T-helper 1 cell treated with Interleukin-12 subunit alpha and Interleukin-12 subunit beta and Interleukin-4 antibody, amounts not matched to agents 30 ng/mL and 1 ng/mL, for 36 hours (primary cell): ENCODE measurements around the gene NDE1. TPM values are rescaled to one million over a fixed set of nuclear protein-coding genes. Genes with fewer than 3 reads are reported as not detected.
"Not testable (repeated sequence)": the region's sequence is repeated elsewhere in the genome, so short reads cannot be mapped to it uniquely, and the experiment has no call there.

ENCODE experiments used
- intact Hi-C: fragments of 100-400 bp; cut with micrococcal nuclease; formaldehyde crosslinking; loops from one replicate; pipeline ENCODE4 v1.15.1; 2024
- total RNA-seq: library from RNA; stranded (reverse); gene quantifications from 2 replicates; pipeline ENCODE4 v1.2.3, GENCODE V29; 2022

The NDE1 gene
- total RNA-seq, 1 donor from 2014 or later: 126 TPM

DNA sequence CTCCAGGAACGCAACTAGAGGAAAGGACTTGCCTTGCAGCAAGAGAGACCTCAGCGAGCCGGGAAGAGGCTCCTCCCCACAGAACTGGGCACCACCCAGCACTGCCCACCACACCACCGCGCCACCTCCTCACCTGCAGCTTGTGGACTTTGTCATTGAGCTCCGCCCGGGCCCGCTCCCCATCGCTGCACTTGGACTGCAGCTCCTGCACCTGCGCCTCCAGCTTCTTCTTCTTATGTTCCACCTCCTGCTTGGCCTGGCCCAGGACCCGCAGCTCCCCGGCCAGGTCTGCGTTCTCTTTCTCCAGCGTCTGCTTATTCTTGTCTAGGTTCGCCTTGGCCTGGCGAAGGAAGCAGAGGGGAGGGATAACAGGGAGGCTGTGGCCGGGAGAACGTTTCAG is 76.7 kb downstream of the NDE1 start:
- intact Hi-C loops: no loop called here

DNA sequence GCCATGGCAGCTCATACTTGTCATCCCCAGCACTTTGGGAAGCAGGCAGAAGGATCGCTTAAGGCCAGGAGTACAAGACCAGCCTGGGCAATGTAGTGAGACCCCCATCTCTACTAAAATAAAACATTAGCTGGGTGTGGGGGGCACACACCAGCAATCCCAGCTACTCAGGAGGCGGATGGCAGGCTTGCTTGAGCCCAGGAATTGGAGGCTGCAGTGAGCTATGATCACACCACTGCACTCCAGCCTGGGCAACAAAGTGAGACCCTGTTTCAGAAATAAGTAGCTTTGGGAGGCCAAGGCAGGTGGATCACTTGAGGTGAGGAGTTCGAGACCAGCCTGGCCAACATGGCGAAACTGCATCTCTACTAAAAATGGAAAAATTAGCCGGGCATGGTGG is 77.7 kb downstream of the NDE1 start:
- intact Hi-C loops: not testable (repeated sequence)

DNA sequence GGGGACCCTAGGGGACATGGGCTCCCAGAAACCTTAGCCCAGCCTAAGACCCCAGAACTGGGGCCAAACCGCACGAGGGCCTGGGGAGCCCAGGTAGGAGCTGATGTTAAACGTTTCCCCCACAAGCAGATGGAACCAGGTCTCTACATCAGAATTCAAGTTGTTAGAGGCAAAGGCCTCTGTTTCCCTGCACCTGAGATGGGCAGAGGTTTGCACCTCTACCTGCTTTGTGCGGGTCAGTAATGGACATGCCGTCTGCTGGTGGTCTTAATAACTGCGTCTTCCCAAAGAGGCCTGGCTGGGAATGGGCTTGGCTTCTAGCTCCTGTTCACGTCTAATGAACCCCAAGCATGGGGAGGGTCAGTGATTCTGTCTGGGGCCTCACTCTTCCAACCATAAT is 79.1 kb downstream of the NDE1 start:
- intact Hi-C loops: no loop called here

DNA sequence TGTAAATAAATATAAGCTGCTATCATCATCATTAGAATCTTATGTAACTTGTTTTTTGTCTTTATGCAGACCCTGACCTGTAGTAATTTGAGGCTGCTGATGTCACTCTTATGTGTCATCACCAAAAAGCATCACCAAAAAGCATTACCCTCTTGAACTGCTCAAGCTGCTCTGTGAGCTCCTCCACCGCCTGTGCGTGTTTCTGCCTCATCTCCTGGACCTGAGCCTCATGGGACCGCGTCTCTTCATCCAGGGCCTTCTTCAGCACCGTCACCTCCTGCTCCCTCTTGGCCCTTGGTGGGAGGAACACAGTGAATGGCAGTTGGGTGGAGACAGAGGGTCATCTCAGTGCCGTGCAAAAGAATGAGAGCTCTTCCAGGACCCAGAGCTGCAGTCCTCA is 82.4 kb downstream of the NDE1 start:
- intact Hi-C loops: no loop called here

DNA sequence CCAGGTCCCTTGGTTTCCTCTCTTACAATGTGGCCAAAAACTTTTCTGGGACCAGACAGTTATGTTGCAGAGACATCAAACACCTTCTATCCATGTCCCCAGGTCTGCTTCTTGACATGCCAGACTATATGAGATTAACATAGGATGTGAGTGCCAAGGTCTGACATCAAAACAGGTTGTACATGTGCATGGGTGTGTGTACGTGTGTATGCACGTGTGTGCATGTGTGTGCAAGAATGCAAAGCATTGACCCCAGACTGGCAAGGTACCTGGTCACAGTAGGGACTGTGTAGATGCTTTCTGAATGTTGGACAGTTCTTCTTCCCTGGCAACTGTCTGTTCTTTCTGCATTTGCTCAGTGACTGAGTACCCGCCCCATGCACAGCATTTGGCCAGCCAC is 85.6 kb downstream of the NDE1 start:
- intact Hi-C loops: no loop called here

DNA sequence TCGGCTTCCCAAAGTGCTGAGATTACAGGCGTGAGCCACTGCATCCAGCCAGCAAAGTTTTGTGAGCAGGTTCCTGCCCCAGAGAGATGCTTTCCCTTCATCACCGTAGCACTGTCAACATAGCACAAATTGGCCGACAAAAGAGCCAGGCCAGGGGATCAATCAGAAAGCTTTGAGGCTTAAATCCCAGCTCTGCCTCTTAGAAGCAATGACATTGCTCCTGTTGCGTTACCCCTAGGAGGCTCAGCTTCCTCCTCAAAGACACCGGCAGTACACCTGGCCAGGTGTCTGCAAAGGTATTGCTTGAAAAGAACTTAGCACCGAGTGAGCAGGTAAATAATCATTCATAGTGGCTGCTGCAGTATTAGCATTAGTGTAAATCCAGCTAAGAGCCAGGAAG is 86.5 kb downstream of the NDE1 start:
- intact Hi-C loops: no loop called here

DNA sequence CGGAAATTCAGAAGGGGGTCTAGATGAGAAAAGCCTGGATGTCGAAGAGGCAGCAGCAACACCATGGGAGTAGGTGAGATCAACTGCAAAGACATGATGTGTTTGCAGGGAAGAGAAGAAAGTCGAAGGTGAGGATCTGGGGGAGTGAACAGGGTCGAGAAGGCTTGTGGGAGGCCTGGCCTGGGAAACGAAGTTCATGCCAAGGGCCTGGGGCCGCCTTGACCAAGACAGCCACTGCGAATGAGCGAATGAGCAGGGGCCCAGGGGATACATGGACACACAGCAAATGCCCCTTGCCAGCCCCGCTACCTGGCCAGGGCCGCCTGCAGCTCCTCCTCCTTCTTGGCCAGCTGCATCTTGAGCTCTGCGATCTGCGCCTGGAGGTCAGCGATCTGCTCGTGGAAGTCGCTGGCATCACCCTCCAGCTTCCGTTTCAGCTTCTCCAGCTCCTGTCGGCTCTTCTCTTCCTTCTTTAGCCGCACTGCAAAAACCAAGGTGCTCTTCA is 87.1 kb downstream of the NDE1 start:
- intact Hi-C loops: no loop called here

DNA sequence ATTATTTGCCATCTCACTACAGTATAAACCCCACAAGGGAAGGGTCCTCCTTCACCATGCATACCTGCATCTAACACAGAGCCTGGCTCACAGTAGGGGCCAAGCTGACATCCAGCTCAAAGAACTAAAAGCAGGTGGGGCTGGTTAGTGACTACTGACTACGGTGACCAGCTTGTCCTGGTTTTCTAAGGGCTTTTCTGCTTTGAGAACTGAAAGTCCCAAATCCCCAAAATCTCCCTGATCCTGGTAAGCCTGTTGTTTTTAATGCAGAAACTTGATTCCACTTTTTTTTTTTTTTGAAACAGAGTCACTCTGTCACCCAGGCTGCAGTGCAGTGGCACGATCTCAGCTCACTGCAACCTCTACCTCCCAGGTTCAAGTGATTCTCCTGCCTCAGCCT is 89.4 kb downstream of the NDE1 start:
- intact Hi-C loops: no loop called here

DNA sequence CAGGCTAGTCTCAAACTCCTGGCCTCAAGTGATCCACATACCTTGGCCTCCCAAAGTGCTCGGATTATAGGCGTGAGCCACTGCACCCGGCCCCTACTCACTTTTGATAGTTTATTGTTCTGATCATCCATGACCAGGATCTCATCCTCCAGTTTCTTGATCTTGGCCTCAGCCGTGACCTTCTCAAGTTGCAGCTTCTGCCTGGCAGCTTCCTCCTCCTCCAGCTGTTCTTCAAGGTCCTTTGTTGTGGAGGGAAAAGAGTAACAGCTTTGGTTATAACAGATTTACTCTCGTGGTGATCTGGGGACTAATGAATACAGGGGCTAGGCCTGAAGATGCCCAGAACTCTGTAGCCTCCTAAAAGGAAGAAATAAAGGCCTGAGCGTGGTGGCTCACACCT is 89.9 kb downstream of the NDE1 start:
- intact Hi-C loops: no loop called here

DNA sequence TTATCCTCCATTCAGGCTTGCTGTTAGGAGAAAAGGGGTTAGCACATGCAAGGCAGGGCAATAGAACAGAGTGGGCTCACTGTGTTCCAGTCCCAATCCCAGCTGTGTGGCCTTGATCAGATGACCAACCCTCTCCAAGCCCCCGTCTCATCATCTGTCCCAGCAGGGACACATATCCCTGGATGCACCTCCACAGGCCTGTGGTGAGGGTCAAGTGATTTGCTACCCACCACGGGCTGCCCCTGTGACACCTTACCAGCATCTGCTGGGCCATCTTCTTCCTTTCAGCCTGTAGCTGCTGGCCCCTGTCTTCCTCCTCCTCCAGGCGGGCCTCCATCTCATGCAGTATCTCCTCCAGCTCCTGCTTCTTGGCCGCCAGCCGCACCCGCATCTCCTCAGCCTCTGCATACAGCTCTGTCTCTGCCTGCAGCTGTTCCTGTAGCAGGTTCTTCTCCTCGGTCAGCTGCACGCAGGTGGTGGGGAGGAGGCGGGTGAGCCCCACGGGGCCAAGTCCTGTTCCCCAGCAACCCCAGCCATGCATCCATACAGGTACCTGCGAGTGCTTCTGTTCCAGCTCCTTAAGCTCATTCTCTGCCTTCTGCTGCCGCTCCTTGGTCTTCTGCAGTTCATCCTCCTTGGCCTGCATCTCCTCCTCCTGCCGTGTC is 91.3 kb downstream of the NDE1 start:
- intact Hi-C loops: no loop called here

DNA sequence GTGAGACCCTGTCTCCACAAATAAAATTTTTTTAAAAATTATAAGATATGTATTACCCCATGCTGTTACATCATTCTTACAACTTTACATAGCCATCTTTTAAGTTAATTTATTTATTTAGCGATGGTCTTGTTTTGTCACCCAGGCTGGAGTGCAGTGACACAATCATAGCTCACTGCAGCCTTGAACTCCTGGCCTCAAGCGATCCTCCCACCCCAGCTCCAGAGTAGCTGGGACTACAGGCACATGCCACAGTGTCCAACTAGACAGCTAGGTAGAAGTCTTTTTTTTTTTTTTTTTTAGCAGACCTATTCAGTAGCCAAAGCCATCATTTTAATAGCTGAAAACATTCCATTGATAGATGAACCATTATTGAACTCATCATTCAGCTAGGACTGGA is 92.7 kb downstream of the NDE1 start:
- intact Hi-C loops: no loop called here

DNA sequence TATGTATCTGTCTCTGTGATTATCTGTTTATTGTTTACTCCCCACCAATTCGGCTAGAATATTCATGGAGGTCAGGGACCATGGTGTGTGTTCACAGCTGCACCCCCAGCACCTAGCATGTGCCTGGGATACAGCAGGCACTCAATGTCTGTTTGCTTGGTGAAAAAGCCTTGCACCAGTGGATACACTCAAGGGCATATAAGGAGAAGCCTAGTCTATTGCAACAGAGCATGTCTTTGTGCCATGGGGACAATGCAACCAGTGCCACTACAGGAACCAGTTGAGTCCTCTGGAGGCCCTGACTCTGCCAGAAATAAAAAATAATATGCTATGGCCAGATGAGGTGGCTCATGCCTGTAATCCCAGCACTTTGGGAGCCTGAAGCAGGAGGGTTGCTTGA is 93.6 kb downstream of the NDE1 start:
- intact Hi-C loops: no loop called here

DNA sequence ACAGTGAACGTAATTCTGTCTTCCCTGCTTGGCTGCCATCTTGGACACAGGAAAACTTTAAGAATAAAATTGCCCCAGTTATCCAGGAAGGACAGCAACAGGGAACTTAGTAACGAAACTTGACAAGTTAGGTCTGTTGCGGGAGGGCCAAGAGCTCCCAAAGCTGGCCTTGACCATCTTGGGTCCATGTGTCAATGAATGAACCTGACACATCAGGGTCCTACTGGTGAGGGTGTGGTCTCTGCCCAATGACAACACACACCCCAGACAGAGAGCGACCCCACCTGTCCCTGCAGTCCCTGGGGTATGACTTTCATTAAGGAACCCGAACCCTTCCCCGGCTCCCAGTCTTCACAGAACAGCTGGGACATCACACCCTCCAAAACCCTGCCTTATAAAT is 96.3 kb downstream of the NDE1 start:
- intact Hi-C loops: no loop called here

DNA sequence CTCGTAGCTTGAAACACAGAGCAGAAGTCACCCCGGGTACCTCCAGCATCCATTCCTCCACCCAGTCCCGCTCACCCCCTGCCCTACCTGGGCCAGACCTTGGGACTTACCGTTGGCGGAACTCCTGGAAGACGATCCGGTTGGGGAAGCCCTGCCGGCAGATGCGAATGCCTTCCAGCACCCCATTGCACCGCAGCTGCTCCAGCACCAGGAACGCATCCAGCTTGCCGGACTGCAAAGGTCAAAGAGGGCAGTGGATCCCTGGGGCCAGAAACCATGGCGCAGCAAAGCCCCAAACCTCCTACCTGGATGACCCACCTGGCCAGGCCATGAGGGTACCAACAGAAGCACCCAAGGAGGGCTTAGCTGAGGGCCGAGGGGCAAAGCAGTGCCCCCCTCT is 97.9 kb downstream of the NDE1 start:
- intact Hi-C loops: no loop called here

DNA sequence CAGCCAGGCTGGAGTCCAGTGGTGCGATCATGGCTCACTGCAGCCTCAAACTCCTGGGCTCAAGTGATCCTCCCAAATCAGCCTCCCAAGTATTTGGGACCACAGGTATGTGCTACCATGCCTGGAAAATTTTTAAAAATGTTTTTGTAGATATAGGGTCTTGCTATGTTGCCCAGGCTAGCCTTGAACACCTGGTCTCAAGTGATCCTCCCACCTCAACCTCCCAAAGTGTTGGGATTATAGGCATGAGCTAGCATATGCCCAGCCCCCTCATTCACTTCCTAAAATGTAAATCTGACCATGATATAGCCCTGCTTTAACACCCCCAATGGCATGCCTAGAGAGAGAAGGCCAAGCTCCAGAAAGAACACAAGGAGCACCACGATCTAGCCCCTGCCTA is 98.6 kb downstream of the NDE1 start:
- intact Hi-C loops: no loop called here

DNA sequence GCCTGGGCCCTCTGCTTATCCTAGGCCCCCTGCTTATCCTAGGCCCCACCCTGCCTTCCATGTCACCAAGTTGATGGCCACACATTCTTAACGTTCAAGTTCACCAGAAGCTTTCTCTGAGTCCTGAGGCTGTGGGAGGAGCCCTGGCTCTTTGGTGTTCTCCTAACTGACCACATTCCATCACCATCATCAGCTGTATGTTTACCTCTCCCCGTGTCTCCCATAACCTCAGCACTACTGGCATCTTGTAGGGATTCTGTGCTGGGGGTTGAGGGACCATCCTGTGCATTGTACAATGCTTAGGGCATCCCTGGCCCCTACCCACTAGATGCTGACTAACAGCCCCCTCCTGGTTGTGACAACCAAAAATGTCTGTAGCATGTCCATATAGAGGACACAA is 99.3 kb downstream of the NDE1 start:
- intact Hi-C loops: no loop called here

DNA sequence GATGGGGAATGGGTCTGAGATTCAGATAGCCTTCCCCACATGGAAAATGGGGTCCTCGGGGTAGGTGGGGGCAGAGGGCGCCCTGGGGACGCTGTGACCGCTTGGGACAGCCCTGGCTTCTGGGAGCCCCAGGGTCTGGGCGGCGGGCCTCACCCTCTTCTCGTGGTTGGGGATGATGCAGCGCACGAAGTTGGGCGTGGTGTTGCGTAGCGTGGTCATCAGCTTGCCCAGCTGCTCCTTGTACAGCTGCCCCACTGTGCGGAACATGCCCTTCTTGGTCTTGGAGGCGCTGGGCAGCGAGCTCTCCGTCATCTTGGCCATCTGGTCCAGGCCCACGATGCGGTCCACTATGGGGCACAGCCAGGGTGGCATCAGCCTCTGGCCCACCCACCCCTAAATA is 99.9 kb downstream of the NDE1 start:
- intact Hi-C loops: no loop called here

DNA sequence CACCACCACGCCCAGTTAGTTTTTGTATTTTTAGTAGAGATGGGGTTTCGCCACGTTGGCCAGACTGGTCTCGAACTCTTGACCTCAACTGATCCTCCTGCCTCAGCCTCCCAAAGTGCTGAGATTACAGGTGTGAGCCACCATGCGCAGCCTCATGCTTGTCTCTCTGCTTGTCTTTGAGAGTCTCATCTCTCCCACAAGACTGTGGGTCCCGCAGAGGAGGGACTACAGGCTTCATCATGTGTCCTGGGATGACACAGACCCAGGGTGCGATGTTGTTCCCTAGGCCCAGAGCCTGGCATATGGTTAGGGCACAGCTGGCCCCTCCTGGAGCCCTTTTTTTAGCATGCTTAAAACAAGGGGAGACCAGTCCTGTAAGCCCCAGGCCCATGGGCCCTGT is 101.9 kb downstream of the NDE1 start:
- intact Hi-C loops: no loop called here

DNA sequence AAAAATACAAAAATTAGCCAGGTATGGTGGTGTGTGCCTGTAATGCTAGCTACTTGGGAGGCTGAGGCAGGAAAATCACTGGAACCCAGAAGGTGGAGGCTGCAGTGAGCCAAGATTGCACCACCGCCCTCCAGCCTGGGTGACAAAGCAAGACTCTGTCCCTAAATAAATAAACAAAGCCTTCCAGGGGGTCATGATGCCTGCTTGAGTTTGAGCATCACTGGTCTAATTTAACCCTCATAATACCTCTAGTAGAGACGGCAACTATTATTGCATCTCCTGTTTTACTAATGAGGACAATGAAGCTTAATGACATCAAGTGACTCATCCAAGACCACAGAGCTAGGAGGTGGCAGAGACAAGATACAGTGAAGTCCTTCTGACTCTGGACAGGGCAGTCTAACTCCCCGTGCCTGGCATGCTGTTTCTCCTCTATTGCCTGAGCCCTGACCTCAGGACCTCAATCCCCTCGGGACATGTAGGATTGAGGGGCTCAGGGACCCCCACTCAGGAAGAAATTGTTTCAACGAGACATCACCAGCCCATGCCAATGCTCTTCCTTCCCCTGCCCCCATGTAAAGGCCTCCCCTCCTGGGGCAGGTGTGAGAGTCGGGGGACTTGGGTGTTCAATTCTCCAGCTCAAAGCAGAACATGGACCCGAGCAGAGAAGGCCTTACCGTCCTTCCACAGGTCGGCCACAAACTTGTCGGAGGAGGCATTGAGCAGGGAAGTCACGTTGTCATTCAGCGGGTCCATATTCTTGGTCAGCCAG is 102.9 kb downstream of the NDE1 start:
- intact Hi-C loops: no loop called here

DNA sequence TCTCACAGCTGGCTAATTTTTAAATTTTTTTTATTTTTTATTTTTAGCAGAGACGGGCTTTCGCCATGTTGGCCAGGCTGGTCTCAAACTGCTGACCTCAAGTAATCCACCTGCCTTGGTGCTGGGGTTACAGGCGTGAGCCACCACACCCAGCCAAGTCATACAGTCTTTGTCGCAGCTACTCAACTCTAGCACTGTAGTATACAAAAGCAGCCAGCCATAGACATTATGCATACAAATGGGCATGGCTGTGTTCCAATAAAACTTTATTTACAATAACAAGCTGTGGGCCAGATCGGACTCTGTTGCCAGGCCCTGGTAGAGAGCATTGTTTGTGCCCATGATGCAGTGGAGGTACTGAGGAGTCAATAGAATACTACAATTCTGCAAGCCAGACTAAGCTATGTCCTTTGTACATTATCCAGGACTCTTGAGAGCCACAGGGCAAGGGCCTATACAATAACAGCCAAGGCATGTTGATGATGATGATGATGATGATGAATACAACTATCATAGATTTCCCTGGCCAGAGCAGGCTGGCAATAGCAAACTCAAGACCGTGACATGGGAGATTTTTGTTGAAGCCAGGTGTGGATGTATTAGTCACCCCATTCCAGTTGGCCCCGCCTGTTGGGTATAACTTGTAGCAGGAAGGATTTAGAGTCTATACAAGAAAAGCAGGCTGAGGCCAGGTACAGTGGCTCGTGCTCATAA is 104.9 kb downstream of the NDE1 start:
- intact Hi-C loops: no loop called here

DNA sequence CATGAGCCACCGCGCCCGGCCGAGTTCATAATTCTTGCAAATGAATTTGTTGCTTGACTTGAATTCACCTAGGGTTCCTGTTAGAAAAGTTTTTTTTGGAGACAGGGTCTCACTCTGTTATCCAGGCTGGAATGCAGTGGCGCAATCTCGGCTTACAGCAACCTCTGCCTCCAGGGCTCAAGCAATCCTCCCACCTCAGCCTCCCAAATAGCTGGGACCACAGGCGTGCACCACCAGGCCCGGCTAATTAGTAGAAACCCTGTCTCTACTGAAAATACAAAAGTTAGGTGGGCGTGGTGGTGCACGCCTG is 107.0 kb downstream of the NDE1 start:
- intact Hi-C loops: no loop called here

DNA sequence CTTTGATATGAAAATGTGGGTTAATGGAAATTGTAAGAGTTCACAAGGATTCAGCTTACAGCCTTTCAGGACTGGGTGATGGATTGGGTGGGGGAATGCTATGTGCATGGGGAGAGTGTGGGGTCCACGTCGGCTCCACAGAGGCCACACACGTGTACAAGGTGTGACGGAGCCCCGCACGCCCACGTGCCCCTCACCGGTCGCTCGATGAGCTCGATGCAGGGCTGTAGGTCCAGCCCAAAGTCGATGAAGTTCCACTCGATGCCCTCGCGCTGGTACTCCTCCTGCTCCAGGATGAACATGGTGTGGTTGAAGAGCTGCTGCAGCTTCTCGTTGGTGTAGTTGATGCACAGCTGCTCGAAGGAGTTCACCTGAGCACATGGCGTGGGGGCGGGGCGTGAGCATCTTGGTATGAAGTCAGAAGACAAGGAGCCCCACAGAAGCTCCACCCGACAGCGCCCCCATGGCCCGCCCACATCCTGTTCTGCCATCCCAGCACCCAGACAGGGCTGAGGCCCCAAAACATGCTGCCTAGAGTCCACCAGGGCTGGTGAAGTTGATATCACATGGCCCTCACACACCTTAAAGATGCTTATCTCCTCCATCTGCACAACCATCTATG is 107.7 kb downstream of the NDE1 start:
- intact Hi-C loops: no loop called here
